Stimulated activated naive CD4-positive, alpha-beta T cell (primary cell): ENCODE results near the gene NAA10.
A peak's percentile ranks its signal among the peaks of the same experiment; 100 is the strongest.

Experiments used
- DNase-seq, 6 experiments: peaks; one replicate each; lab custom pipeline; 2025; lab: John Stamatoyannopoulos, UW

The NAA10 gene

DNA sequence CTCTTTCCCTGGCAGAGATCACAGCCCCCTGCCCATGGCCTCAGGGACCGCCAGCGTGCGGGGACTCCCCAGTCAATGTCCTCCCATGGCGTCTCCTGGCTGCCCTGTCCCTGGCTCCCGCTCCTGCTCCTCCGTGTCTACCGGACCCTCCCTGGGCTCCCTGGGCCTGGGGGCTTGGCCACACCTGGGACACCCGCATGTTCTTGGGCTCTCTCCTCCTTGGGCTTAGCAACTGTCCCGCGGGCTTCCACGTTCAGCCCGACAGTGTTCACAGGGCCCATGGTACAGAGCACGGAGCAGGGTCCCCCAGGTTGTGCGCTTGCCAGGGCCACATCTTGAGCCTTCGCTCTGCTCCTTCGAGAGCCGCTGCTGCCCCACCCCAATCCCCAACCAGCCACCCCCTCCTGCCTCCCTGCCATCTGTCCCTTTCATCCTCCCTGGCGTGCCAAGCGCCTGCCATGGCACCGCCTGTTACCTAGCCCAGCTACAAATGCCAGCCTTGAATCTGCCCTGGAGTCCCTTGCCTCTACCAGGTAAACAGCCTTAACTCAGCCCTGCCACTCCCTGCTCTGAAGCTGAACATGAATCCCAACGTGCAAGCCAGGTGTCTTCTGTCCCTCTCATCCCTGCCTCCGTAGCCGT is 26.5 kb downstream of the NAA10 start:
- DNase-seq: no peak

DNA sequence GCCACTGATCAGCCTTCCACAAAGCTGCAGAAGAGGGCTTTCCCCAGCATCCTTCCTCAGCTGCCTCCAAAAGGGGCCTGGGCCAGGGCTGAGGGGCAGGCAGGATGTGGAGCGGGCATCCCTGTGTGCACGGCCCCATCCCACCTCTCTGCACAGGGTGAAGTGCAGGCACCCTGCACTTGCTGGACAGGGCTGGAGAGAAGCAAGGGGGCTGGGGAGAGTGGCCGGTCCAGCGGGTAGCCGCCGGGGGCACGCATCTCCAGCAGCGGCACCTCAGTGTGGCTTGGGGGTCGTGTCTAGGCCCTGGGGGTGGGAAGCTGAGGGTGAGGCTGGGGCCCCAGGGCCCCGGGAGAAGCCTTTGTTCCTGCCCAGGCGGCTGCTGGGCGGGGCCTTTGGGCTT is 27.4 kb downstream of the NAA10 start:
- no peak for DNase-seq

DNA sequence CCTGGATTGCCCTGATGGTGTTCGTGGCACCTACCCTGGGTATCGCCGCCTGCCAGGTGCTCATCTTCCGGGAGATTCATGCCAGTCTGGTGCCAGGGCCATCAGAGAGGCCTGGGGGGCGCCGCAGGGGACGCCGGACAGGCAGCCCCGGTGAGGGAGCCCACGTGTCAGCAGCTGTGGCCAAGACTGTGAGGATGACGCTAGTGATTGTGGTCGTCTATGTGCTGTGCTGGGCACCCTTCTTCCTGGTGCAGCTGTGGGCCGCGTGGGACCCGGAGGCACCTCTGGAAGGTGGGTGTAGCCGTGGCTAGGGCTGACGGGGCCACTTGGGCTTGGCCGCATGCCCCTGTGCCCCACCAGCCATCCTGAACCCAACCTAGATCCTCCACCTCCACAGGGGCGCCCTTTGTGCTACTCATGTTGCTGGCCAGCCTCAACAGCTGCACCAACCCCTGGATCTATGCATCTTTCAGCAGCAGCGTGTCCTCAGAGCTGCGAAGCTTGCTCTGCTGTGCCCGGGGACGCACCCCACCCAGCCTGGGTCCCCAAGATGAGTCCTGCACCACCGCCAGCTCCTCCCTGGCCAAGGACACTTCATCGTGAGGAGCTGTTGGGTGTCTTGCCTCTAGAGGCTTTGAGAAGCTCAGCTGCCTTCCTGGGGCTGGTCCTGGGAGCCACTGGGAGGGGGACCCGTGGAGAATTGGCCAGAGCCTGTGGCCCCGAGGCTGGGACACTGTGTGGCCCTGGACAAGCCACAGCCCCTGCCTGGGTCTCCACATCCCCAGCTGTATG is 28.5 kb downstream of the NAA10 start:
- DNase-seq: peak in 1 of 6 experiments; percentile 10

DNA sequence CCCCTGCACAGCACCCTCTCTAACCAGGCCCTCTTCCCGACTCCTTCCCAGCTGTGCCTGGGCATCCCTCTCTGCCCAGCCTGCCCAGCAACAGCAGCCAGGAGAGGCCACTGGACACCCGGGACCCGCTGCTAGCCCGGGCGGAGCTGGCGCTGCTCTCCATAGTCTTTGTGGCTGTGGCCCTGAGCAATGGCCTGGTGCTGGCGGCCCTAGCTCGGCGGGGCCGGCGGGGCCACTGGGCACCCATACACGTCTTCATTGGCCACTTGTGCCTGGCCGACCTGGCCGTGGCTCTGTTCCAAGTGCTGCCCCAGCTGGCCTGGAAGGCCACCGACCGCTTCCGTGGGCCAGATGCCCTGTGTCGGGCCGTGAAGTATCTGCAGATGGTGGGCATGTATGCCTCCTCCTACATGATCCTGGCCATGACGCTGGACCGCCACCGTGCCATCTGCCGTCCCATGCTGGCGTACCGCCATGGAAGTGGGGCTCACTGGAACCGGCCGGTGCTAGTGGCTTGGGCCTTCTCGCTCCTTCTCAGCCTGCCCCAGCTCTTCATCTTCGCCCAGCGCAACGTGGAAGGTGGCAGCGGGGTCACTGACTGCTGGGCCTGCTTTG is 29.2 kb downstream of the NAA10 start:
- no peak for DNase-seq

- DNase-seq: peak in 1 of 6 experiments; percentile 23
These were observed 30.6 kb downstream of the NAA10 start, which contains the start of gene AVPR2 for GRCh38 chrX:153903991-153904957. AVPR2 (plus strand) TSS chrX:153904673; CDS start chrX:153905146, 473 bp downstream.

DNA sequence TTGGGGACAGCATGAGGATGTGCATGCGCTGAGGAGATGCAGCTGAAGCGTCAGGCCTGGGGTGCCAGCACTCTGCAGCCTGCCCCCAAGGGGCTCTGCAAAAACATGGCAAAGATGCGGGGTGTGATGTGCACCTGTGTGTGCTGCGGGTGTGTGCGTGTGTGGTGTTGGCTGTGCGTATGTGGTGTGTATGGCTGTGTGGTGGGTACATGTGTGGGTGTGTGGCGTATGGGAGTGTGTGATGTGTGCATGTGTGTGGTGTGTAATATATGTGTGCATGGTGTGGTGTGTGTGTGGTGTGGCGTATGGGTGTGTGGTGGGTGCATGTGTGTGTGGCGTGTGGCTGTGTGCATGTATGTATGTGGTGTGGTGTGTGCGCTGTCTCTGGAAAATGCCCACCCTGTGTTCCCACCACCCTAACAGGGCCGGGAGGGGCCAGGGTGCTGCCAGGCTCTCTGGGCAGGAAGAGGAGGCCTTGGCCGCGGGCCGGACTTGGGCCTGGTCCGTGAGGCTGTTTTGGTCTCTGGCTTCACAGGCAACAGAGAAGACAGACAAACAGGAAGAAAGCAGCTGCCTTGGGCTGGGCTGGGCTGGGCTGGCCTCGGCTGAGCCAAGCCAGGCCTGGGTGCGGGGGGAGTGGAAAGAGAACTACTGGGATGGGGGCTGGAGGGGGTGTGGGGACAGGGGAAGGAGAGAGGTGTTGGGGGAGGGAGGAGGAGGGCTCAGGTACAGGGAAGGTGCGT is 31.4 kb downstream of the NAA10 start:
- peak in 1 of 6 experiments; percentile 27 for DNase-seq

- DNase-seq: peak in 1 of 6 experiments; percentile 12
These were observed 32.5 kb downstream of the NAA10 start for GRCh38 chrX:153902385-153902784.

DNA sequence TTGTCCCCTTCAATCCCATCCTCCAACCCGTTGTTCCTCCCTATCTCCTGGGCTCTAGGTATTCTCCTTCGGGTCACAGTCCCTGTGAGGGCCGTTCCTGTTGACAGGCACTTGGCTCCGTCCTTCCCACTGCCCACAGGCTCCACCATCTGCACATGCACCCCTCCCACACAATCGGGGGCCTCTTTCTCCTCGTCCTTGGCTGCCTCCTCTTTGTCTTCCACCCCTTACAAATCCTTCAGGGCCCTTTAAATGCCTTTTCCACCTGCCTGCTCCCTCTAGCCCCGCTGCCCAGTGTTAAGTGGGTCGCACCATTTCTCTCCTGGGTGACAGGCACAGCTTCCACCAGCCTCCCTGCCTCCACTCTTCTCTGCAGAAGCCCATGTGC is 33.1 kb downstream of the NAA10 start:
- no peak for DNase-seq

GRCh38 chrX:153900831-153901752 is 33.7 kb downstream of the NAA10 start:
- DNase-seq: peak; percentile 25 to 65 (median 50)

- DNase-seq: no peak
These were observed 36.9 kb downstream of the NAA10 start for GRCh38 chrX:153897899-153898298.

- DNase-seq: no peak
These were observed 45.7 kb downstream of the NAA10 start for GRCh38 chrX:153889123-153889522.

DNA sequence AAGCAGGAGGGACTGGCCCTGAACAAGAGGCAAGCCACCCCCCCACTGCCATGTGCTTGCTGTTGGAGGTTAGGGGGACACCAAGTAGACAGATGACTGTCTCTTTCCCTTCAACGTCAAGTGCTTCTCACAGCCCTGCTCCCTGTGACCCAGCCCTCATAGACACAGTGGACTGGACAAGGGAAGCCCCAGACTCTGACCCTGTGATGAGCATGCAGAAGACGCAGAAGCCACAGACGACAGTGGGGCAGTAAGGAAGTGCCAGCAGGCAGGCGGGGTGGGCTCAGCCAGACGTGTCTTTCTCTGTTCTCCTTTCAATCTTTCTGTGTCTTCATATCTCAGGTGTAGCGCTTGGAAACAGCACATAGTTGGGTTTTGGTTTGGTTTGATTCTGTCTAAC is 46.5 kb downstream of the NAA10 start:
- no peak for DNase-seq

DNA sequence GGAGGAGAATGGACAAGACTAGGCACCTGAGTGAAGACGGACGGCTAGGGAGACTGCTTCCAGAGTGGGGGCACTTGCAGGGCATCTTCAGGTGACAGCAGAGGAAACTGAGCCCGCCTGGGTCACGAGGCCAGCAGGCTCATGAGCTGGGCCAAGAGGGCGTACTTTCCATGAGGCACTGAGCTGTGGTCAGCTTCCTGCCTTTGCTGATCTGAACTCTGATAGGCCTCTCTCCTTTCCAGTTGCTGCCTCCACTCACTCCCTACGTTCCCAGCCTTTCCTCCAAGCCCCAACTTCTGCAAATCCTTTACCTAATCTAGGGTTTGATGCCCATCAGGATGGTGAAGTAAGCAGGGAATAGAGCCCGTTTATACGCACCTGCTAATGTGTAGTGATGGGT is 47.5 kb downstream of the NAA10 start:
- no peak for DNase-seq

DNA sequence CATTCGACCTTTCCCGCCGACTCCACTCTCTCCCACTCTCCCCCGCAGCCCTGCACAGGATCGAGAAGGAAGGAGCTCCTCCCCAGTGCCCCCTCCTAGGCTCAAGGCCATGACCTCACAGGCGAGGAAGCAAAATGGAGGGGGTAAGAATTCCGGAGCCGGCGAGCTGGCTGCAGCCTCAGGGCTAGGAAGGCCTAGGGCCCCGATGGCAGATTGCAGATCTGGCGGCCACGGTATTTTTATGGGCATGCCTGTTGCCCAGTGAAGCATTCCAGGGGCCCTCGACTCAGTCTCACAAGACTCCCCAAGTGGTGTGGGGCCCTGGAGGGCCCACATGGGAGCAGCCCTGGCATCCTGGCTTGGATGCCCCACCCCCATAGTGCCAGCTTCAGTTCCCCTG is 47.9 kb downstream of the NAA10 start:
- no peak for DNase-seq

GRCh38 chrX:153885968-153886903 is 48.6 kb downstream of the NAA10 start, which contains the start of gene L1CAM:
L1CAM (minus strand) TSS chrX:153886173; CDS start chrX:153875836, 10,337 bp downstream.
- peak in 3 of 6 experiments; percentile 6 to 17 (median 10) for DNase-seq

- DNase-seq: no peak
These were observed 49.5 kb downstream of the NAA10 start for GRCh38 chrX:153885208-153885787.

DNA sequence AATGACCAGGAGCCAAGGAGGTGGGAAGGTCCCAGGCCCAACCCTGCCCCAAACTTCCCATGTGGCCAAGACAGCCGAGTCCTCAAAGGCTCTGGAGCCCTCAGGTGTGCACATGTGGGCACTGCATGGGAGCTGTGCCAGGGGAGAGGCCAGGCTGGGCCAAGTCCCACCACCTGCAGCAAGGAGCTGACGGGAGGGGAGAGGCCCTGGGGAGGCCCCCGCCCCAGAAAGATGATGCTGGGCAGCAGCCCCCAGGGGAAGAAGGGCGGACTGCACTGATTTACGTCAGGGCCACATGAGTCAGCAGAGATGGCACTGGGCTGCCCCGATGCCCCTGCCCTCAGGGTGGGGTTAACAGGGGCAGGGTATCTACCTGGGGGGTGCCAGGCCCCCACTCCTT is 50.2 kb downstream of the NAA10 start:
- no peak for DNase-seq

DNA sequence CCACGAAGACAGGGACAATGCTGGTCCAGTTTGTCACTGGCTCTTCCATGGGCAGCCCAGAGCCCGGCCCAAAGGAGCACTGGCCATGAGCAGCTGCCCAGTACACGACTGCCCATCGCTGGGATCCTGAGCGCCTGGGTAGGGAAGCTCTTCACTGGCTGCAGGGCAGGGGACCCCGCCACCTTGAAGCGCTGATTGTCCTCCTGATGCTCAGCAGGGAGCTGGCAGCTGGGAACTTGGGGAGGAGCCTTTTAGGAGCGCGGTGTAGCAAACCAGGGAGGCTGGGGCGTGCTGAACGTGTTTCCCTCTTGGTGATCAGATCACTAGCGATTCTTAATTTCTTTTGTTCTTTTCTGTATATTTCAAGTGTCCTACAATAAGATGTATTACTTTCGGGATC is 50.7 kb downstream of the NAA10 start:
- DNase-seq: no peak
